GM12864 (cell line): ENCODE data around the gene MYO9B.

Experiments
- DNase-seq: peaks from one replicate; pipeline ENCODE4 v3.0.0-alpha.2; 2011; ENCODE audit warnings: low read depth
- H3K4me3 ChIP-seq: 2 replicates; pipeline ENCODE4 v1.5.1; 2011; ENCODE audit warnings: mild to moderate bottlenecking, low read depth, low read length, control low read depth
- TF ChIP-seq, protein P1 (sequence below): IDR thresholded peaks from 2 replicates; pipeline ENCODE4 v1.5.1; 2011; ENCODE audit warnings: low read depth, mild to moderate bottlenecking, moderate library complexity, low read length, control low read depth, inconsistent platforms; ENCODE audit errors: missing control alignments

MYO9B gene

GRCh38 chr19:17148130-17148529 lies 72.6 kb downstream of the MYO9B start:
- H3K4me3 ChIP-seq = no peak overlapping the region
- TF ChIP-seq, protein P1, sequence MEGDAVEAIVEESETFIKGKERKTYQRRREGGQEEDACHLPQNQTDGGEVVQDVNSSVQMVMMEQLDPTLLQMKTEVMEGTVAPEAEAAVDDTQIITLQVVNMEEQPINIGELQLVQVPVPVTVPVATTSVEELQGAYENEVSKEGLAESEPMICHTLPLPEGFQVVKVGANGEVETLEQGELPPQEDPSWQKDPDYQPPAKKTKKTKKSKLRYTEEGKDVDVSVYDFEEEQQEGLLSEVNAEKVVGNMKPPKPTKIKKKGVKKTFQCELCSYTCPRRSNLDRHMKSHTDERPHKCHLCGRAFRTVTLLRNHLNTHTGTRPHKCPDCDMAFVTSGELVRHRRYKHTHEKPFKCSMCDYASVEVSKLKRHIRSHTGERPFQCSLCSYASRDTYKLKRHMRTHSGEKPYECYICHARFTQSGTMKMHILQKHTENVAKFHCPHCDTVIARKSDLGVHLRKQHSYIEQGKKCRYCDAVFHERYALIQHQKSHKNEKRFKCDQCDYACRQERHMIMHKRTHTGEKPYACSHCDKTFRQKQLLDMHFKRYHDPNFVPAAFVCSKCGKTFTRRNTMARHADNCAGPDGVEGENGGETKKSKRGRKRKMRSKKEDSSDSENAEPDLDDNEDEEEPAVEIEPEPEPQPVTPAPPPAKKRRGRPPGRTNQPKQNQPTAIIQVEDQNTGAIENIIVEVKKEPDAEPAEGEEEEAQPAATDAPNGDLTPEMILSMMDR = no peak
- DNase-seq = no peak

DNA sequence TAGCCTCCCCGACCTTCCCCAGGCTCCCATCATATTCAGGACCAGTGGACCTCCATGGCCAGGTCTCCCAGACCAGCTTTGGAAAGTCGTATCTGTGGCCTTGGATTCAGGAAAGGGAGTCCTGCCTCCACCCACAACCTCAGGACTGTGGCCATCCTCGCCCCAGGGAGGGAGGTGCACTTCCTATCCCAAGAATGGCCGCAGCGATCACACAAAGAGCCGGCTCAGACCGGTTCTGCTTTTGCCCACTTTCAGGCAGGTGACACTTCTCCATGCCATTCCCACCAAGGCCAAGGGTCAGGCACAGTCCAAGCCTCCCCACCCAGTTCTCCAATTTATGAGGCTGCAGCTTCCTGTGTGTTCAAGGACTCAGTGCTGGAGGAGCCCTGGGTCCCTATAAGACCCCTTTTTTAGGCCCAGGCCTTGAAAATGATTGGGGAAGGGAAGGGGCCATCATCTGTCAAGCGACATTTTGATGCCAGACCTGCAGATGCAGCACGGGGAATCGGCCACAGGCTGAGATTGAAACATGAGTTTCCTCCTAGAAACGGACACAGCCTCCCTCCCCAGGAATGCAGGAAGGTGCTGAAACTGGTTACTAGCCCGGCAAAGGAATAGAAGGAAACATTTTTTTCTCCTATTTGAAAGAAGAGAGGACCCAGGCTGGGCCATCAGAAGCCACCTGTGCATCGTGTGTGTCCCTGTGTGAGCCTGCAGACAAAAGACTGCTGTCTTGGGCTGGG lies 74.0 kb downstream of the MYO9B start:
- DNase-seq = no peak
- TF ChIP-seq, protein P1 = no peak
- H3K4me3 ChIP-seq = no peak overlapping the region

DNA sequence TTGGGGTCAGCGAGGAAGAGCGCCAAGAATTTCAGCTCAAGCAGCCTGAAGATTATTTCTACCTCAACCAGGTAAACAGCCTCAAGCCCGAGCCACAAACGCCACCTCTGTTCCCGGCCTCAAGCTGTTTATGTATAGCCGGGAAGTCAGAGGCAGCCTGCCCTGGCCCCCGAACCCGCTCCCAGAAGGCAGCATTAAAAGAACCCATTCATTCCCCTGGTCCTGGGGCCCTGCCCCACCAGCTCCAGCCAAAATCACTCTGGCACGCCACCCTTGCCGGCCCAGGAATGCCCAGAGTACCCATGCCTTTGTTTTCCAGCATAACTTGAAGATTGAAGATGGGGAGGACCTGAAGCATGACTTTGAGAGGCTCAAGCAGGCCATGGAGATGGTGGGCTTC lies 78.4 kb downstream of the MYO9B start:
- H3K4me3 ChIP-seq = no peak overlapping the region
- TF ChIP-seq, protein P1 = no peak
- DNase-seq = no peak

- TF ChIP-seq, protein P1 = no peak
- DNase-seq = no peak
These were observed 79.7 kb downstream of the MYO9B start for GRCh38 chr19:17155251-17155650.

GRCh38 chr19:17156296-17156946 lies 80.8 kb downstream of the MYO9B start:
- no peak overlapping the region for H3K4me3 ChIP-seq
- TF ChIP-seq, protein P1 = no peak
- no peak for DNase-seq

More at GRCh38 chr19:17155251-17155650, 79.7 kb downstream of the MYO9B start:
- no peak overlapping the region for H3K4me3 ChIP-seq

DNA sequence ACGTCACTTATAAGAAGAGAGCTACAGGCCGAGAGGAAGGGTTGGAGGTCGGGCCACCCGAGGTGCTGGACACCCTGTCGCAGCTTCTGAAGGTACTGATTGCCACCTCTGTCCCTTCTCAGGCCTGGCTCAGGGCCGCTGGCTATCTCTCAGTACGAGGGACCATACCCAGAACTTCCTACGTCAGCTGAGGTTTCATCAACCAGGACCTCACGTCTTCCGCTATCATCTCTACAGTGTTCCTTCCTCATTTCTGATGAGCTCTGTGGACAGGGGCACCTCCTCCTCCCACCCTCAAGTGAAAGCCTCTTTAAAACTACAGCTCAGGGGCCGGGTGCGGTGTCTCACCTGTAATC lies 81.3 kb downstream of the MYO9B start:
- no peak for DNase-seq
- TF ChIP-seq, protein P1 = no peak
- H3K4me3 ChIP-seq = no peak overlapping the region
